ENCODE measurements around the gene SCNM1. TPM values are rescaled to one million over a fixed set of nuclear protein-coding genes. Genes with fewer than 3 reads are reported as not detected.
A peak's percentile ranks its signal among the peaks of the same experiment; 100 is the strongest.

The SCNM1 gene
- total and polyA plus RNA-seq, 4 donors, result 30.0 to 73.8 (median 41.0) TPM

DNA sequence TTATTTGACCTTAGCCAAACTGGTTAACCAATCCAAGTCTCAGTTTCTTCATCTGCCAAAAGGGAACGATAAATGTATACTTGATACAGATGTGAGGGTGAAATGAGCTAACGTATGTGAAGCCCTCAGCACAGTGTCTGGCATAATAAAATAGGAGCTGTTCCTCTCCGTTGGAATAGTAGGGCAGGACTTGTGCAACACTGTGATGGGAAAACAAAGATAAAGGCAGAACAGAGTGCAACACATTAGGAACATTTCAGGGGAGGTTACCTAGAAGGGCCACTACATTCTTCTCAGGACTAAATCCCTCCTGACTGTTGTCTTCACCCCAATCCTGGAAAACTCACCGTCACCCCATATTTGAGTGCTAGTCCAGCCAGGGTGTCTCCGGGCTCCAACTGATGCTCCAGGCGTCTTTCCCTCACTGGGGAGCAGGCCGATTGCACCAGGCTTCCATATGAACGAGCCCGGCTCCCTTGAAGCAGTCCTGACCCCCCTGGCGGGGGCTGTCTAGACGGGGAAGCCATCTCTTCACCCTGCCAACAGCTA is 1.1 kb upstream of the SCNM1 start:
- TF ChIP-seq, protein P1, sequence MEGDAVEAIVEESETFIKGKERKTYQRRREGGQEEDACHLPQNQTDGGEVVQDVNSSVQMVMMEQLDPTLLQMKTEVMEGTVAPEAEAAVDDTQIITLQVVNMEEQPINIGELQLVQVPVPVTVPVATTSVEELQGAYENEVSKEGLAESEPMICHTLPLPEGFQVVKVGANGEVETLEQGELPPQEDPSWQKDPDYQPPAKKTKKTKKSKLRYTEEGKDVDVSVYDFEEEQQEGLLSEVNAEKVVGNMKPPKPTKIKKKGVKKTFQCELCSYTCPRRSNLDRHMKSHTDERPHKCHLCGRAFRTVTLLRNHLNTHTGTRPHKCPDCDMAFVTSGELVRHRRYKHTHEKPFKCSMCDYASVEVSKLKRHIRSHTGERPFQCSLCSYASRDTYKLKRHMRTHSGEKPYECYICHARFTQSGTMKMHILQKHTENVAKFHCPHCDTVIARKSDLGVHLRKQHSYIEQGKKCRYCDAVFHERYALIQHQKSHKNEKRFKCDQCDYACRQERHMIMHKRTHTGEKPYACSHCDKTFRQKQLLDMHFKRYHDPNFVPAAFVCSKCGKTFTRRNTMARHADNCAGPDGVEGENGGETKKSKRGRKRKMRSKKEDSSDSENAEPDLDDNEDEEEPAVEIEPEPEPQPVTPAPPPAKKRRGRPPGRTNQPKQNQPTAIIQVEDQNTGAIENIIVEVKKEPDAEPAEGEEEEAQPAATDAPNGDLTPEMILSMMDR (IDR thresholded peaks at IDR 0.05; ENCODE audit: control extremely low read depth, extremely low read depth), result no peak
- Histone ChIP-seq H3K36me3 (ENCODE audit: control insufficient read depth in 4 of 4, insufficient read depth in 4 of 4, low read length in 4 of 4) (peaks cover 10 to 23% (median 21%) of the 10 kb centered on the region in 4 donors), H3K9me3 (ENCODE audit: control insufficient read depth in 4 of 4, insufficient read depth in 3 of 4, low read length in 3 of 4) (no peaks in the 10 kb centered on the region), H3K27me3 (ENCODE audit: control insufficient read depth in 3 of 3, insufficient read depth in 3 of 3, low read length in 2 of 3) (no peaks in the 10 kb centered on the region), H3K4me3 (peak overlapping the region; percentile 68), H3K9ac (ENCODE audit: insufficient read depth in 1 of 2, low read length in 2 of 2) (peak overlapping the region in 1 of 2 donors; percentile 63), H3K4me1 (ENCODE audit: control insufficient read depth in 5 of 5, insufficient read depth in 5 of 5, low read length in 5 of 5) (peaks cover 6 to 20% (median 8%) of the 10 kb centered on the region in 5 donors), H3K27ac (ENCODE audit: low read depth in 1 of 2, low read length in 1 of 2) (peak overlapping the region; percentile 87 to 91)
- DNase-seq (peak in 1 of 3 donors; percentile 50), ATAC-seq (ENCODE audit: insufficient read depth, low FRiP score) (peak; percentile 12)
- 31 to 54% methylated on average over 11 of the region's 11 CpGs for WGBS, 2 donors

DNA sequence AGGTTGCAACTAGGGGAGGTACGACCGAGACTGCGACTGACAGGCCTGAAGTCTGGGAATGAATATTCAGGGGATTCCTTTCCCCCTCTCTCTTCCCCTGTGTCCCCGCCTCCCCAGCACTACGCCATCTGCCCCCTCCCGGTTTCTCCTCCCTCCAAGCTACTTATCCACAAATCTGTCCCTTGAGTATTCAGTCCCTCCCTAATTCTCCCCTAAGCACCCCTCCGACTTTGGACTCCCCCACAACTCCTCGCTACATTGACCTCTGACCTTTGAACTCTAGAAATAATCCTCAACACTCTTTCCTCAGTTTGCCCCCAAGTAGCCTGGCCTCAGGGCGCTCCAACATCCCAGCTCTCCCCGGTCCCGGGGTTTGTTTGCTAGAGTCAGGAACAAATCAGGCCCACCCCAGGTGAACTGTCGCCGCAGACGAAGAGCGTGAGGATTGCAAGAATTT is 635 bp upstream of the SCNM1 start:
- Histone ChIP-seq H3K36me3 (ENCODE audit: control insufficient read depth in 4 of 4, insufficient read depth in 4 of 4, low read length in 4 of 4) (peaks cover 6 to 21% (median 20%) of the 10 kb centered on the region in 4 donors), H3K27me3 (ENCODE audit: control insufficient read depth in 3 of 3, insufficient read depth in 3 of 3, low read length in 2 of 3) (no peaks in the 10 kb centered on the region), H3K4me1 (ENCODE audit: control insufficient read depth in 5 of 5, insufficient read depth in 5 of 5, low read length in 5 of 5) (peaks cover 6 to 20% (median 8%) of the 10 kb centered on the region in 5 donors), H3K9ac (ENCODE audit: insufficient read depth in 1 of 2, low read length in 2 of 2) (peak overlapping the region in 1 of 2 donors; percentile 63), H3K4me3 (peak overlapping the region; percentile 68), H3K27ac (ENCODE audit: low read depth in 1 of 2, low read length in 1 of 2) (peak overlapping the region; percentile 87 to 91), H3K9me3 (ENCODE audit: control insufficient read depth in 4 of 4, insufficient read depth in 3 of 4, low read length in 3 of 4) (no peaks in the 10 kb centered on the region)
- TF ChIP-seq, protein P1 (IDR thresholded peaks at IDR 0.05; ENCODE audit: control extremely low read depth, extremely low read depth), result no peak
- ATAC-seq (ENCODE audit: insufficient read depth, low FRiP score), result peak; percentile 25
- peak; percentile 65 to 83 (median 82) for DNase-seq
- 13 to 30% methylated on average over 15 of the region's 15 CpGs for WGBS, 2 donors

DNA sequence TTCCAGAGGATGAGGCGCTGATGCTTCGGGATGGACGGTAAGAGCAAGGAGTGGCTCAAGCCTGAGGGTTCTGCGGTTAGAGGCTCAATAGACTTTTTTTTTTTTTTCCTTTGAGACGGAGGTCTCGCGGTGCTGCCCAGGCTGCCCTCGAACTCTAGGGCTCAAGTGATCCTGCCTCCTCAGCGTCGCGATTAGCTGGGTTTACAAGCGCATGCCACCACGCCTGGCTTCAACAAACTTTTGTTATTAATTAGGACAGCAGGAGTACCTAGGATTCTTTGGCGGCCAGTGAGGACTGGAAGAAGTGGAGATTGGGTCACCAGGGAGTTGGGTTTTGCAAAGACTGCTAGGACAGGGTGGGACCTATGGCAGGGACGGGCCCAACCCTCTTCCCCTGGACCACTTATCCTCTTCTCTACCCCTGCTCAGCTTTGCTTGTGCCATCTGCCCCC is 587 bp downstream of the SCNM1 start:
- H3K27ac ChIP-seq (ENCODE audit: low read depth in 1 of 2, low read length in 1 of 2), result peak overlapping the region; percentile 61 to 84
- peak overlapping the region; percentile 70 for H3K4me3 ChIP-seq
- H3K36me3 ChIP-seq (ENCODE audit: control insufficient read depth in 4 of 4, insufficient read depth in 4 of 4, low read length in 4 of 4), result peaks cover 0 to 23% (median 18%) of the 10 kb centered on the region in 4 donors
- no peaks in the 10 kb centered on the region for H3K9me3 ChIP-seq (ENCODE audit: control insufficient read depth in 4 of 4, insufficient read depth in 3 of 4, low read length in 3 of 4)
- peaks cover 6 to 20% (median 8%) of the 10 kb centered on the region in 5 donors for H3K4me1 ChIP-seq (ENCODE audit: control insufficient read depth in 5 of 5, insufficient read depth in 5 of 5, low read length in 5 of 5)
- ATAC-seq (ENCODE audit: insufficient read depth, low FRiP score), result no peak
- WGBS, 2 donors, result 2% methylated on average over 15 of the region's 15 CpGs
- TF ChIP-seq, protein P1 (IDR thresholded peaks at IDR 0.05; ENCODE audit: control extremely low read depth, extremely low read depth), result no peak
- DNase-seq, result no peak
- peak overlapping the region; percentile 69 to 76 for H3K9ac ChIP-seq (ENCODE audit: insufficient read depth in 1 of 2, low read length in 2 of 2)
- no peaks in the 10 kb centered on the region for H3K27me3 ChIP-seq (ENCODE audit: control insufficient read depth in 3 of 3, insufficient read depth in 3 of 3, low read length in 2 of 3)
